ACC112 (cell line): ENCODE results near the gene MKNK2.
"Not testable (repeated sequence)": the region's sequence is repeated elsewhere in the genome, so short reads cannot be mapped to it uniquely, and the experiment has no call there.

Experiments
- H2AFZ ChIP-seq: fragments of 200-600 bp; sonication (generic); one replicate; pipeline ENCODE4 v1.6.0; 2017; ENCODE audit warnings: antibody characterized with exemption, low read length; ENCODE audit not compliant: unreplicated experiment
- H3K27ac ChIP-seq: fragments of 200-600 bp; sonication (generic); 2 replicates; pipeline ENCODE4 v1.5.1; 2014; ENCODE audit warnings: low read depth, mild to moderate bottlenecking, antibody characterized with exemption, low read length, moderate library complexity
- H3K27me3 ChIP-seq: fragments of 200-600 bp; sonication (generic); 2 replicates; pipeline ENCODE4 v1.6.1; 2014; ENCODE audit warnings: mild to moderate bottlenecking, antibody characterized with exemption, low read length, moderate library complexity, mixed read lengths; ENCODE audit not compliant: insufficient read depth
- H3K36me3 ChIP-seq: fragments of 200-600 bp; sonication (generic); 2 replicates; pipeline ENCODE4 v1.6.1; 2016; ENCODE audit warnings: mild to moderate bottlenecking, antibody characterized with exemption, low read length, moderate library complexity, mixed read lengths; ENCODE audit not compliant: insufficient read depth
- H3K4me1 ChIP-seq: fragments of 200-600 bp; sonication (generic); one replicate; pipeline ENCODE4 v1.6.1; 2016; ENCODE audit warnings: low read length, mixed read lengths; ENCODE audit not compliant: insufficient read depth, unreplicated experiment, control insufficient read depth
- H3K4me3 ChIP-seq: fragments of 200-600 bp; sonication (generic); 2 replicates; pipeline ENCODE4 v1.5.1; 2014; ENCODE audit warnings: mild to moderate bottlenecking, low read depth, low read length
- H3K79me2 ChIP-seq: fragments of 200-600 bp; sonication (generic); one replicate; pipeline ENCODE4 v1.6.0; 2016; ENCODE audit warnings: low read length; ENCODE audit not compliant: control insufficient read depth, unreplicated experiment, insufficient read depth

Gene MKNK2

DNA sequence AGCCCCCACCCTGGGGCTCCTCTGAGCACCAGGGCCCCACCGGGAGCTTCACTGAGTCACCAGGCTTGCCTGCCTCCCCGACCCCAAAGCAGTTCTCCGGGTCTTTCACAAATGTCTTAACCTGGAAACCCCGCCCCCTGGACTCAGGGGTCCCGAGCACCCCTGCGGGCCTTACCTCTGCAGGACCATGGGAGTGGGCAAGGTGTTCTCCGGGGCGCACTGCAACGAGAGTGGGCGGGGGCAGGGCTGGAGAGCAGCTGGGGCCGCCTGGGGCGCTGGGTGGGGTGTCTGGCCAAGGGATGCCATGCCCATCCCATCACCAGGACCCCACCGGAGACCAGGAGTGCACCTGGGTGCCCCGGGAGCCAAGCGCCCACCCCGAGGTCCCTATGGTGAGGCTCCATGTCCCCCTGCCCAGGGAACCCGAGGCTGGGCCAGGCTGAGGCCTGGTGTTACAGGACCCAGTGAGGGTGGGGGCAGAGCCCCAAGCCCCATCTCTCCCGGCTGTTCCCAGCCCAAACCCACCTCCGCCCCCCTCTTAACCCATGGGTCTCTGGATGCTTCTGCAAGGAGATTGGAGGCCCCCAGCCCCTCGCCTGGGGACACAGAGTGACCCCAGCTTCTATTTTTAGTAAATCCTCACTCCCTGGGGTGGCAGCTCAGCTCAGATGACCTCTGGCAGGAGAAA, 10.9 kb downstream of the MKNK2 start:
- no peaks in the 10 kb centered on the region for H3K4me1 ChIP-seq
- H3K36me3 ChIP-seq = no peaks in the 10 kb centered on the region
- H2AFZ ChIP-seq = no peak overlapping the region
- no peaks in the 10 kb centered on the region for H3K27me3 ChIP-seq
- H3K4me3 ChIP-seq = no peak overlapping the region
- H3K79me2 ChIP-seq = no peaks in the 10 kb centered on the region
- no peak overlapping the region for H3K27ac ChIP-seq

DNA sequence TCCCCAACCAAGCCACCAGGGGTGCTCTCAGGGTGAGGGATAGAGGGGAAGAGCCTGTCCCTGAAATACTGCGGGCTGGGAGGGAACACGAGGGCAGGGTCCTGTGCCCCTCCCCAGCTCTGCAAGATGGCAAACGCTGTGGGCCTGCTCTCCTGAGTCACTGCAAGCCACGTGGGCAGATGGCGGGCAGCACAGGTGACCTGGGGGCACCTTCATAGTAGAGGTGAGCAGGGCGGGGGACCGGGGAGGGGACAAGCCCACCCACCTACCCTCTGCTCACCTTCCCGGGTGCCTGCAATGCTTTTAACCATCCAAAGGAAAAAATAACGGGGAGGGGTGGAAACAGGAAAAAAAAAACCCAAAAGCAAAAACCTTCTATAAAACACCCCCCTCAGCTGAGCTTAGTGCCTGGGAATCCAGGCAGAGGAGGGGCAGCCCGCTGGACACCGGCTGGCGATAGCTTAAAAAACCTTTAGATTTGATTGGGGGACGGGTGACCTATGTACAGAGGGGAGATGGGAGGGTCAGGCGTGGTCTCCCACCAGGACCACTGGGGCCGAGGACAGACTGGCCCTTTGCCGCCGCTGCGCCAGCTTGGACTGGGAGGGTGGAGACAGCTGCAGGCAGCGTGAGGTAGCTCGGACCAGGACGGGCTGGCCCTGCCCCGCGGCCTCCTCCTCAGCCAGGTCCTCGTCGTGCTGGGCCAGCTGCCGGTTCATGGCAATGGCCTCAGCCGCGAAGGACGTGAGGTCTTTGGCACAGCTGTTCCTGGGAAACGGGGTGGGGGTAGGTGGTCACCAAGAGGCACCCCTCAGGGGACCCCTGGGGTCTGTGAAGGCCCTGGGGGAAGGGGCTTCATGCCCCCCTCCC, 11.7 kb downstream of the MKNK2 start:
- no peaks in the 10 kb centered on the region for H3K4me1 ChIP-seq
- H3K4me3 ChIP-seq = no peak overlapping the region
- no peak overlapping the region for H2AFZ ChIP-seq
- no peak overlapping the region for H3K27ac ChIP-seq
- H3K36me3 ChIP-seq = no peaks in the 10 kb centered on the region
- no peaks in the 10 kb centered on the region for H3K79me2 ChIP-seq
- no peaks in the 10 kb centered on the region for H3K27me3 ChIP-seq

DNA sequence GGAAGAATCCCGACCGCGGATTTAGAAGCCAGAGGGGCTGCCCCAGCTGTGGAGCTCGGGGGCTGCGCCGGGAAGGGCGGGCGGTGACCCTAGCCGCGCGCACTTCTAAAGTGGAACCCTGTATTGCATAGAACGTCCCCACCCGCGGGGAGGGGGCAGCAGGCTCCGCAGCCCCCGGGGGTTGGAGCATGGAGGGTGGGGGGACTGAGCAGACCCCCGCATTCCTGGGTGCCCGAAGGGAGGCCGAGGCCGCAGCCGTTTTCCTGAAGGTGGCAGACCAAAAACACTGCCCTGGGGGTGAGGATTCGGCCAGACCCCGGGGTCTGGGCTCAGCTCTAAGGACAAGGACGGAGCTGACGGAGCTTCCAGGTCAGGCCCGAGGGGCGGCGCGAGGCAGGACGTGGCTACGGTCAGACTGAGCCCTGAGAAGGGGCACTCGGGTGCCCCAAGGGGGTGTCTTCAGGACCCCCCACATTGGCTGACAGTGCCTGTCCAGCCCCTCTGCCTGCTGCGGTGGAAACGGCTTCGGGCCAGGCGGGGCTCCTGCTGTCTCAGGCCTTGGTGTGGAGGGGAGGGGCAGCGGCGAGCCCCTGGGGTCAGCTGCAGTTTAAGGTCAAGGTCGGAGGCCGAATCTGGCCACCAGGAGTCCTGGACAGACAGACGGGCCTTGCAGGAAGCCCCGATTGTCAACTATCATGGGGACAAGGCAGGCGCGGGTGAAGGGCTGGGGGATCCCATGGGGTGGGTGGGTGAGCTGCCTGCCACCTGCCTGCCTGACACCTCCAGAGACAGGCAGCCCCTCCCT, 12.6 kb downstream of the MKNK2 start:
- no peaks in the 10 kb centered on the region for H3K36me3 ChIP-seq
- H3K27ac ChIP-seq = no peak overlapping the region
- no peaks in the 10 kb centered on the region for H3K4me1 ChIP-seq
- H3K79me2 ChIP-seq = no peaks in the 10 kb centered on the region
- H3K27me3 ChIP-seq = no peaks in the 10 kb centered on the region
- H3K4me3 ChIP-seq = no peak overlapping the region
- no peak overlapping the region for H2AFZ ChIP-seq

DNA sequence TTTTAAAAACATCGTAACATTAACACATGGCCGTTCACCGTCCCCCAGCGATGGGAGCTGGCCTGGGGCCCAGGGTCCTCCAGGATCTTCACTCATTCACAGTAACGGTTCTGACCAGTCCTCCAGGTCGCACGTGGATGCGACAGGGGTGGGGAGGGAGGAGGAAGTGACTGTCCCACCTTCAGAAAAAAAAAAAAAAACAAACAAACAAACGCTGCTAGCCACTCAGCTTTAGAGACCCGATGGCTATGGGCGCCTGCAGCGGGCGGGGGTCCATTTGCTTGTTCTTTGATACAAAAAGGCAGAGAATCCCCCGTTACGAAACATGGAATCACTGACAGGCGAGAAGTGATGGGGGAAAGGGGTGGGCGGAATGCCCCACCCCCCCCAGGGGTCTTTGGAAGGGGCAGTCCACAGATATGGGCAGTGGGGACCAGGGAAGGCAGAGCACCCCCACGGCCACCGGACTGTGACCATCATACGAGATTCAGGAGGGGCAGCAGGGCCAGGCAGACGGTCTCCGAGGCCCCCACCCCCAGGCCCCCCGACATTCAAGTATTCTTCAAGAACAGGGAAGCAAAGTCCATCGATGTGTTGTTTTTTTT, 13.3 kb downstream of the MKNK2 start:
- Histone ChIP-seq H3K27ac (no peak overlapping the region), H3K79me2 (no peaks in the 10 kb centered on the region), H3K36me3 (no peaks in the 10 kb centered on the region), H3K4me1 (peaks cover under 1% of the 10 kb centered on the region), H2AFZ (no peak overlapping the region), H3K4me3 (no peak overlapping the region), H3K27me3 (no peaks in the 10 kb centered on the region)

DNA sequence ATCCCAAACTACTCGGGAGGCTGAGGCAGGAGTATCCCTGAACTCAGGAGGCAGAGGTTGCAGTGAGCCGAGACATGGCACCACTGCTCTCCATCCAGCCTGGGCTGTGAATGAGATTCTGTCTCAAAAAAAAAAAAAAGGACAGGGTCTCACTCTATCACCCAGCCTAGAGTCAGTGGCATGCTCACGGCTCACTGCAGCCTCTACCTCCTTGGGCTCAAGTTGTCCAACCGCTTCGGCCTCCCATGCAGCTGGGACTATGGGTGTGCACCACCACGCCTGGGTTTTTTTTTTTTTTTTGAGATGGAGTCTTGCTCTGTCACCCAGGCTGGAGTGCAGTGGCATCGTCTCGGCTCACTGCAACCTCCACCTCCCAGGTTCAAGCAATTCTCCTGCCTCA, 14.6 kb downstream of the MKNK2 start:
- H3K4me1 ChIP-seq = peaks cover 13% of the 10 kb centered on the region
- no peak overlapping the region for H2AFZ ChIP-seq
- no peaks in the 10 kb centered on the region for H3K36me3 ChIP-seq
- H3K27me3 ChIP-seq = no peaks in the 10 kb centered on the region
- H3K27ac ChIP-seq = no peak overlapping the region
- H3K4me3 ChIP-seq = no peak overlapping the region
- no peaks in the 10 kb centered on the region for H3K79me2 ChIP-seq

DNA sequence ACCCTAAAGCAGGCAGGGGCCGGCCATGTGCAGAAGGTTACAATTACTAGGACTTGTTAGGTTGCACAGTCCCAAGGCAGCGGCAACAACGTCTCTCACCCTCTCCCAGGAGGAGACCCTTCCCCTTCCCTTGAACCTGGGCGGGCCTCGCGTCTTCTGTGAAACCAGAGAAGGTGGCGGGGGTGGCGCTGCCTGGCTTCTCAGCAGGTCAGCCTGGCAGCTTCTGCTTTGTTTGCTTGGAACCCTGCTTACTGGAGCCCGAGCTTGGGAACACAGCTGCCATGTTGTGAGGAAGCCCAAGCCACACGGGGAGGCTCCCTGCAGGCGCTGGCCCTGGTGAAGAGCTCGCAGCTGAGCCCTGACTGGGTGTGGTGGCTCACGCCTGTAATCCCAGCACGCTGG, 15.5 kb downstream of the MKNK2 start:
- H3K4me1 ChIP-seq = peaks cover 14% of the 10 kb centered on the region
- H2AFZ ChIP-seq = no peak overlapping the region
- no peaks in the 10 kb centered on the region for H3K79me2 ChIP-seq
- H3K27ac ChIP-seq = no peak overlapping the region
- H3K27me3 ChIP-seq = no peaks in the 10 kb centered on the region
- H3K36me3 ChIP-seq = no peaks in the 10 kb centered on the region
- no peak overlapping the region for H3K4me3 ChIP-seq

DNA sequence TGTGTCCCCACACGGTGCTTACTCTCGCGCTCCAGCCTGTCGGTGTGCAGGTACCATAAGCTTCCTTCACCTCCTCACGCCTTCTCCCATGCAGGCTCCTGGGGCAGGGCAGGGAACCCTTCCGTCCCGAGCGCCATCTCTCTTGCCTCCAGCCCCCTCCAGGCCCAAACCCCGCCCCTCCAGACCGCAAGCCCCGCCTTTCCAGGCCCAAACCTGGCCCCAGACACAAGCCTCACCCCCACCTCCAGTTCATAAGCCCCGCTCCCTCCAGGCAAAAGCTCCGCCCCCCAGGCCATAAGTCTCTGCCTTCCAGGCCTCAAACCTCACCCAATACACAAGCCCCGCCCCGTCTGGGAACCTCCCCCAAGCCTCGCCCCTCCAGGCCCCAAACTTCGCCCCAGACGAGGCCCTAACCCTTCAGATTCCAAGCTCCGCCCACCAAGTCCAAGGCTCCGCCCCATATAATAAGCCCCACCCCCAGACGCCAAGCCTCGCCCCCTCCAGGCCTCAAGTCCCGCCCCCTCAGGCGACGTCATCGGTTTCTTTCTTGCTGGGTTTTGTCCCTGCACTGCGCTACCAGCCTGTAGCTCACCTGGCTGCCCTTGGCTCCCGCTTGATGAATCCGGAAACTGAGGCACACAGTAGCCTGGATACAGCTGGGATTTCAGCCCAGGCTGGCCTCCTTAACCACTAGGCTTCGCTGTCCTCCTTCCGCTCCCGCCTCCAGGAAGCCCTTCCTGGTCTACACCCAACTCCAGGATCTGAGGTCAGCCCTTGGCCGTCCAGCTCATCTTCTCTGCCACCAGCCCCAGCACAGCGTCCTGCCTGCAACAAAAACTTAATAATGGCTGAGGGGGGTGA, 16.1 kb downstream of the MKNK2 start:
- Histone ChIP-seq H3K4me1 (peaks cover 14% of the 10 kb centered on the region), H2AFZ (no peak overlapping the region), H3K4me3 (no peak overlapping the region)

DNA sequence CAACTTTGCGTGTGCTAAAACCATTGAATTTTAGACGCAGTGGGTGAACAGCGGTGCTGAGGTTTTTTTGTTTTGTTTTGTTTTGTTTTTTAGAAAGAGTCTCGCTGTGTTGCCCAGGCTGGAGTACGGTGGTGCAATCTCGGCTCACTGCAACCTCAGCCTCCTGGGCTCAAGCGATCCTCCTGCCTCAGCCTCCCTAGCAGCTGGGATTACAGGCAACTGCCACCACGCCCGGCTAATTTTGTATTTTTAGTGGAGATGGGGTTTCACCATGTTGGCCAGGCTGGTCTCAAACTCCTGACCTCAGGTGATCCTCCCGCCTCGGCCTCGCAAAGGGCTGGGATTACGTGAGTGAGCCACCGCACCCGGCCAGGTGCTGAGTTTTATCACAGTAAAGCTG, 16.8 kb downstream of the MKNK2 start:
- not testable (repeated sequence) for H3K4me3 ChIP-seq, H3K36me3 ChIP-seq, H3K27ac ChIP-seq, H2AFZ ChIP-seq, H3K79me2 ChIP-seq, H3K27me3 ChIP-seq
- H3K4me1 ChIP-seq = peaks cover 14% of the 10 kb centered on the region

More for the DNA sequence above, 16.1 kb downstream of the MKNK2 start:
- Histone ChIP-seq H3K27ac (no peak overlapping the region), H3K36me3 (no peaks in the 10 kb centered on the region), H3K79me2 (no peaks in the 10 kb centered on the region), H3K27me3 (no peaks in the 10 kb centered on the region)

DNA sequence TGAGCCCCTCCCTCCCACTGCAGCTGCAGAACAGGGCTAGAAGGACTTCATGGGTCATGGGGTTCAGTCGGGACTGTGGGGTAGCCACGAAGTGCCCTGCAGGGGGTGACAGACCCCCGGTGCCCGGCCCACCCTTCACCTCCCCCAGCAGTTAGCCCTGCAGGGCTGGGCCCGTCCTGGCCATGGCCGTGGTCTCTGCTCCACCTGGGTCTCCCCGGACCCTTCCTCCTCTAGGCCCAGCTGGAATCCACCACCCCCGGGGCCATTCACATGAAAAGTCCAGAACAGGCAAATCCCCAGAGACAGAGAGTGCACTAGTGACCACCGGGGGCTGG, 17.3 kb downstream of the MKNK2 start:
- Histone ChIP-seq H3K27ac (no peak overlapping the region), H3K36me3 (no peaks in the 10 kb centered on the region), H3K4me1 (peaks cover 15% of the 10 kb centered on the region), H3K27me3 (no peaks in the 10 kb centered on the region), H3K79me2 (no peaks in the 10 kb centered on the region), H2AFZ (no peak overlapping the region), H3K4me3 (no peak overlapping the region)
